Prostate gland (tissue), 2 donors: ENCODE results near the gene RAB8B.

Source experiments
- CTCF ChIP-seq, 4 experiments: fragments of 200-600 bp in 2 of 4; fragments of 450-650 bp in 2 of 4; sonication (generic) in 2 of 4; IDR thresholded peaks; 1 replicate in 3 of 4; 2 replicates in 1 of 4; pipeline ENCODE4 v1.5.1; 2016 to 2019; ENCODE audit warnings: antibody characterized with exemption in 4 of 4, mild to moderate bottlenecking in 2 of 4, moderate library complexity in 2 of 4
- POLR2A ChIP-seq: fragments of 450-650 bp; IDR thresholded peaks from one replicate; pipeline ENCODE4 v1.6.1; 2016; ENCODE audit warnings: antibody characterized with exemption, mild to moderate bottlenecking
- POLR2AphosphoS5 ChIP-seq: sonication (generic); formaldehyde crosslinking; IDR thresholded peaks from one replicate; pipeline ENCODE4 v1.6.1; 2017; ENCODE audit warnings: antibody characterized with exemption

DNA sequence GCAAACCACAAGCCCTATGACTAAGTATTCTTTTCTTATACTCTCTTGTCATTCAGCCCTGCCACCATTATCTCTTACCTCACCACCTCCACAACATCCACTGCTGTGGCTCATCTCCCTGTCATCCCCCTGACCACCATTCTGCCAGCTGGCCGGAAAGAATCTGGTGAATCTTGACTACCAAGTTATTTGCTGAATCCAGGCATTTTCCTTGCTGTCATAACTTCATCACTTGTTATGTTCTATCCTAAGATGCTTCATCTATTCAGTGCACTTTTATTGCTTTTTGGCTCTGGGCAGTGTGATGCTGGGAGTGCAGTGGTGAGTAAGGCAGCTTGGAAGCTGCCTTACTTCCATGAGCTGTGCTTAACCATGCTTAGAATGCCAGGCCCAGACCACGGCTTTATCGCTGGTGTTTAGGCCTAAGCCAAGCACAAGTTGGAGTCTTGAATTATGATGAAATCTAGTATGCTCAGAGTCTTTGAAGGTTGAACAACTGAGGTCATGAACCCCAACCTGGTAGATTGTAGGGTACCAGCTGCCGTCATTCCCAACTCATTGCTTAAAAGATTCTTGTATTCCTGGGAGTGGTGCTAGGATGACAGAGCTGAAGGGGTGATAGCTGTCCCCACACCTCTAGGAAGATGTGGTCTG lies 61.0 kb downstream of the RAB8B start:
- TF ChIP-seq CTCF (IDR thresholded peaks at IDR 0.05) (no peak), POLR2AphosphoS5 (no peak), POLR2A (no peak)
